Parathyroid adenoma (tissue), 2 donors: ENCODE results near the gene EPHB1.

Source experiments
- H2AFZ ChIP-seq: fragments of 300-600 bp; sonication (generic); one replicate; pipeline ENCODE4 v1.7.0; 2017; ENCODE audit warnings: antibody characterized with exemption, mild to moderate bottlenecking
- H3K27ac ChIP-seq: fragments of 300-600 bp; sonication (generic); one replicate; pipeline ENCODE4 v1.7.0; 2017
- H3K27me3 ChIP-seq: fragments of 300-600 bp; sonication (generic); one replicate; pipeline ENCODE4 v1.7.0; 2017; ENCODE audit warnings: low read length; ENCODE audit not compliant: control insufficient read depth, insufficient read depth
- H3K36me3 ChIP-seq: fragments of 300-600 bp; sonication (generic); one replicate; pipeline ENCODE4 v1.7.0; 2017; ENCODE audit warnings: low read length; ENCODE audit not compliant: control insufficient read depth, insufficient read depth
- H3K4me1 ChIP-seq: fragments of 300-600 bp; sonication (generic); one replicate; pipeline ENCODE4 v1.7.0; 2017; ENCODE audit warnings: control low read depth
- H3K4me2 ChIP-seq: fragments of 300-600 bp; sonication (generic); one replicate; pipeline ENCODE4 v1.7.0; 2017; ENCODE audit warnings: low read length
- H3K4me3 ChIP-seq: fragments of 300-600 bp; sonication (generic); one replicate; pipeline ENCODE4 v1.7.0; 2017; ENCODE audit warnings: low read depth, low read length
- H3K79me2 ChIP-seq: fragments of 300-600 bp; sonication (generic); one replicate; pipeline ENCODE4 v1.7.0; 2017; ENCODE audit warnings: control low read depth
- H3K9ac ChIP-seq: fragments of 300-600 bp; sonication (generic); one replicate; pipeline ENCODE4 v1.7.0; 2017; ENCODE audit warnings: mild to moderate bottlenecking
- H3K9me3 ChIP-seq: fragments of 300-600 bp; sonication (generic); one replicate; pipeline ENCODE4 v1.7.0; 2017; ENCODE audit warnings: low read length; ENCODE audit not compliant: control insufficient read depth
- TF ChIP-seq, protein P1 (sequence below): fragments of 300-600 bp; sonication (generic); IDR thresholded peaks from one replicate; pipeline ENCODE4 v1.7.0; 2017; ENCODE audit warnings: antibody characterized with exemption, mild to moderate bottlenecking
- donor health status: primary hyperparathyroidism.

Gene EPHB1

DNA sequence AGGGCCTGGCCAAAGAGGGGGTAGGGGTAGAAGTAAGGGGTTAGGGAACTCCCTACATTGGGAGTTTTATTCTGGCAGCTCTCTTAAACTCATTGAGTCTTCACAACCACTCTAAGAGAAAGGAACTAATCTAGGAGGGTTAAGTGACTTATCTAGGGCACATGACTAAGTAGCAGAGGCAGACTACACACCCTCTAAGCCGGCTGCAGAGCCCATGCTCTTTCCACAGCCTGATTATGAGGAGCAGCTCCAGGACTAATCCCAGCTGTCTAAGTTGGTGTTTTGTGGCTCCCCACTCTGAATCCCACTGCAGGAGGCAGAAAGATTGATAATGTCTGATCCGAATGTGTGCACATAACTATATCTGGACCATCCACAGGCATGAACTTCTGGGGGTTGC lies 374.6 kb downstream of the EPHB1 start:
- H3K4me2 ChIP-seq: no peak overlapping the region
- no peak overlapping the region for H2AFZ ChIP-seq
- H3K9ac ChIP-seq: no peak overlapping the region
- no peaks in the 10 kb centered on the region for H3K36me3 ChIP-seq
- no peaks in the 10 kb centered on the region for H3K9me3 ChIP-seq
- no peaks in the 10 kb centered on the region for H3K27me3 ChIP-seq
- H3K79me2 ChIP-seq: no peaks in the 10 kb centered on the region
- no peak overlapping the region for H3K4me3 ChIP-seq
- H3K4me1 ChIP-seq: no peaks in the 10 kb centered on the region
- TF ChIP-seq, protein P1, sequence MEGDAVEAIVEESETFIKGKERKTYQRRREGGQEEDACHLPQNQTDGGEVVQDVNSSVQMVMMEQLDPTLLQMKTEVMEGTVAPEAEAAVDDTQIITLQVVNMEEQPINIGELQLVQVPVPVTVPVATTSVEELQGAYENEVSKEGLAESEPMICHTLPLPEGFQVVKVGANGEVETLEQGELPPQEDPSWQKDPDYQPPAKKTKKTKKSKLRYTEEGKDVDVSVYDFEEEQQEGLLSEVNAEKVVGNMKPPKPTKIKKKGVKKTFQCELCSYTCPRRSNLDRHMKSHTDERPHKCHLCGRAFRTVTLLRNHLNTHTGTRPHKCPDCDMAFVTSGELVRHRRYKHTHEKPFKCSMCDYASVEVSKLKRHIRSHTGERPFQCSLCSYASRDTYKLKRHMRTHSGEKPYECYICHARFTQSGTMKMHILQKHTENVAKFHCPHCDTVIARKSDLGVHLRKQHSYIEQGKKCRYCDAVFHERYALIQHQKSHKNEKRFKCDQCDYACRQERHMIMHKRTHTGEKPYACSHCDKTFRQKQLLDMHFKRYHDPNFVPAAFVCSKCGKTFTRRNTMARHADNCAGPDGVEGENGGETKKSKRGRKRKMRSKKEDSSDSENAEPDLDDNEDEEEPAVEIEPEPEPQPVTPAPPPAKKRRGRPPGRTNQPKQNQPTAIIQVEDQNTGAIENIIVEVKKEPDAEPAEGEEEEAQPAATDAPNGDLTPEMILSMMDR: no peak
- H3K27ac ChIP-seq: no peak overlapping the region

DNA sequence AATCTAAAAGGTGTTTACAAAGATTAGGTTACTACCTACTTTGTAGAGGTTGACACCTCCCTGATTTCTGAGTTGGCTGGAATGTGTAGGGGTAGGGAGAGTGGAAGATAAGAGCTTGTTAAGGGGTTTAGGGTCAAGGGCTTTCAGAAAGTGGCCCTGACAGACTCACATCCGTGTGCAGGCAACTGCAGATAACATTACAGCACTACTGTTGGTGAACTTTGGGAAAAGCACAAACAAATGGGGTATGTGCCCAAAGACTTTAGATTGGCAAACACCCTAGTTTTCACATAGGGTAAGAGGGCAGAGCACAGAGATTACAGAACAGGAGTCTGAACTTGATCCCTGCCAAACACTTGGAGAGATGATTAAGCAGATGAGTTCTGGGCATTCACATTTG lies 375.7 kb downstream of the EPHB1 start:
- Histone ChIP-seq H3K4me1 (no peaks in the 10 kb centered on the region), H3K4me3 (no peak overlapping the region), H3K4me2 (no peak overlapping the region), H2AFZ (no peak overlapping the region), H3K9ac (no peak overlapping the region), H3K36me3 (no peaks in the 10 kb centered on the region), H3K27ac (no peak overlapping the region), H3K9me3 (no peaks in the 10 kb centered on the region), H3K27me3 (no peaks in the 10 kb centered on the region), H3K79me2 (no peaks in the 10 kb centered on the region)
- TF ChIP-seq, protein P1: no peak

DNA sequence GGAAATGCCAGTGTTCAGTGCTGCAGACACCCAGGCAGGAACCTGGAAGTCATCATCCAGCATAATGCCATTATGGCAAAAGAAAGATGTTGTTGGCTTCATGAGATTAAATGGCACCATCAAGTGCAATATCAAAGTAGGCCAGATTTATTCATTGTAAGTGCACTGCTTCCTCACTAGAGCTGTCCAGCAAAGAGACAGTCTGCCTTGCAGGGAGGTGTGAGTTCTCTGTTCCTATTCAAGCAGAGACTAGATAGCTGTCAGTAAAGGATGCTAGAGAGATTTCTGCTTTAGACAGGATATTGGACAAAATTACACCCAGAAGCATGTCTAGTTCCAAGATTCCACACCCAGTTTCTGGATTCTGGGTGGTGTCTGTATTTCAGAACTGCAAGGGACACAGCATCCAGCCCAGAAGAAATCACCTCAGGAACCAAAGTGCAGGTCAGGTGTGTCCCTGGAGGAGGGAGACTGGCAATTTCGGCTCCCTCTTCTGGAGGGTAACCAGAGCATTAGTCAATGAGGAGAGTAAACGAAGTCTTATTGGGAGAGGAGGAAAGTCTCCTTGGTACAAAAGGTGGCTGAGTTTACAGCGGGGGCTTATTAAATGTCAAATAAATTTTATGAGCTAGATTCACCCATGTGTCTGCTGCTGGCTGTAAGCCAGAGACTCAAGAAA lies 377.3 kb downstream of the EPHB1 start:
- no peak overlapping the region for H3K9ac ChIP-seq
- H3K79me2 ChIP-seq: no peaks in the 10 kb centered on the region
- no peaks in the 10 kb centered on the region for H3K36me3 ChIP-seq
- H3K9me3 ChIP-seq: no peaks in the 10 kb centered on the region
- H3K27ac ChIP-seq: no peak overlapping the region
- TF ChIP-seq, protein P1: no peak
- H3K4me1 ChIP-seq: no peaks in the 10 kb centered on the region
- no peak overlapping the region for H2AFZ ChIP-seq
- H3K4me3 ChIP-seq: no peak overlapping the region
- H3K4me2 ChIP-seq: no peak overlapping the region
- H3K27me3 ChIP-seq: no peaks in the 10 kb centered on the region

DNA sequence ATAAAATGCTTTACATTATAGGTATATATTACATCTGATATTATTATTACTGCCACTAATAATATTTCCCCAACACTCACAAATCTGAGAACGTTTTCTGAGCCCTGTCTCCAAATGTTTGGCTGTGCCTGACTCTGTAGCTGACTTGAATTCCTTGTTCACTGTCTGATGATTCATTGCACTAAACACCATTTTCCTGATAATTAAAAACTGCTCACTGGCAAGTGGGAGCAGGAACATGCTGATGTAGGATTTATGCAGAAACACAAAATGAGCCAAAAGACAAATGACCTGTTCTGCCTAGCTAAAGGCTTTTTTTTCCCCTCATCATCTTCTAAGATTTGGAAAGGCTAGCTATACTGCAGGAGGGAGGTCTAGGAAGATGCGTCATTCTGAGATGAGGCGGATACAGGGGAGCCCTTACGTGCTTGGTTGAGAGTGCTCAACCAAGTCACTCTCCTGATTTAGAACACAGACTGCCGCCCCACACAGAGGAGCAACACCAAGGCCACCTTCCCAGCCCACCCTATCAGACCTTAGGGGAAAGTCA lies 380.7 kb downstream of the EPHB1 start:
- Histone ChIP-seq H3K27ac (no peak overlapping the region), H3K4me3 (no peak overlapping the region), H3K4me2 (no peak overlapping the region), H3K9ac (no peak overlapping the region), H3K4me1 (no peaks in the 10 kb centered on the region), H3K79me2 (no peaks in the 10 kb centered on the region), H2AFZ (no peak overlapping the region), H3K27me3 (no peaks in the 10 kb centered on the region), H3K9me3 (no peaks in the 10 kb centered on the region), H3K36me3 (no peaks in the 10 kb centered on the region)
- TF ChIP-seq, protein P1: no peak

DNA sequence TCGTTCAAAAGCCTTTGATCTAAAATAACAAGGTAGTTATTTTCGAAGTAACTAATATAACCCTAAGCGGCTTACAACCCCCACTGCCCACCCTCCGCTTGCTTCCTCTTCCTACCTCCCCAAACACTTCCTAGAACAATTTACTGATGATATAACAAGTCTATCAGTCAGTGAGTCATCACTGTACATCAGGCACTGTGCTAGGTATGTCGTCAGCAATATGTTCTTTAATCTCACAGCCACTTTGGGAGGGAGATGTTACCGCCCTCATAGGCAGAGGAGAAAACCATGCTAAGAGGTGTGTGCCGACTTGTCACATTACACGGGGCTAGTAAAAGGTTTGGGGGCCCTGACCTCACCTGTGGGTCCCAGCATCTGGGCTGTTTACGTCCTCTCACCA lies 381.8 kb downstream of the EPHB1 start:
- Histone ChIP-seq H3K27ac (no peak overlapping the region), H3K79me2 (no peaks in the 10 kb centered on the region), H3K36me3 (no peaks in the 10 kb centered on the region), H3K27me3 (no peaks in the 10 kb centered on the region), H3K4me2 (no peak overlapping the region), H3K9ac (no peak overlapping the region), H3K4me3 (no peak overlapping the region), H2AFZ (no peak overlapping the region), H3K4me1 (no peaks in the 10 kb centered on the region), H3K9me3 (no peaks in the 10 kb centered on the region)
- TF ChIP-seq, protein P1: no peak
